Cardiac muscle cell (in vitro differentiated cells and primary cell): ENCODE measurements around the gene DIDO1. TPM values are rescaled to one million over a fixed set of nuclear protein-coding genes. Genes with fewer than 3 reads are reported as not detected.

Experiments used
- DNase-seq, 2 donors: peaks; one replicate each; pipeline versions ENCODE4 v3.0.0 to v3.0.0-alpha.2; 2010 to 2017; ENCODE audit warnings: low read depth in 1 of 2, low spot score in 1 of 2
- H3K27ac ChIP-seq: fragments of 200-600 bp; sonication (generic); 2 replicates; pipeline ENCODE4 v1.5.1; 2016
- H3K27me3 ChIP-seq: fragments of 200-600 bp; sonication (generic); 2 replicates; pipeline ENCODE4 v1.6.0; 2016; ENCODE audit warnings: control low read depth
- H3K36me3 ChIP-seq: fragments of 200-600 bp; sonication (generic); 2 replicates; pipeline ENCODE4 v1.5.1; 2016; ENCODE audit warnings: control low read depth
- H3K4me1 ChIP-seq: fragments of 200-600 bp; sonication (generic); 2 replicates; pipeline ENCODE4 v1.8.1; 2017; ENCODE audit warnings: low read depth, mild to moderate bottlenecking, mixed run types
- H3K4me3 ChIP-seq: fragments of 200-600 bp; sonication (generic); 2 replicates; pipeline ENCODE4 v1.5.1; 2016; ENCODE audit warnings: mild to moderate bottlenecking
- H3K9me3 ChIP-seq: fragments of 200-600 bp; sonication (generic); 2 replicates; pipeline ENCODE4 v1.5.1; 2017; ENCODE audit warnings: low read depth, mild to moderate bottlenecking, control low read depth
- CTCF ChIP-seq: IDR thresholded peaks from 2 replicates; pipeline ENCODE4 v1.5.1; 2012; ENCODE audit warnings: low read depth, mild to moderate bottlenecking, low read length
- polyA plus RNA-seq: library from polyadenylated mRNA; unstranded; fragments of >200 nt; fragmentation: Nextera tagmentation; extraction: Ambion mirVana; gene quantifications from 2 replicates; pipeline ENCODE4 v1.2.1, GENCODE V29; 2016
- total RNA-seq: library from RNA; depleted of rRNA; stranded (reverse); fragments of >200 nt; gene quantifications from 2 replicates; pipeline ENCODE4 v1.2.3, GENCODE V29; 2016

The DIDO1 gene
- total and polyA plus RNA-seq, 2 experiments from 2014 or later, result 28.3 to 69.2 TPM

DNA sequence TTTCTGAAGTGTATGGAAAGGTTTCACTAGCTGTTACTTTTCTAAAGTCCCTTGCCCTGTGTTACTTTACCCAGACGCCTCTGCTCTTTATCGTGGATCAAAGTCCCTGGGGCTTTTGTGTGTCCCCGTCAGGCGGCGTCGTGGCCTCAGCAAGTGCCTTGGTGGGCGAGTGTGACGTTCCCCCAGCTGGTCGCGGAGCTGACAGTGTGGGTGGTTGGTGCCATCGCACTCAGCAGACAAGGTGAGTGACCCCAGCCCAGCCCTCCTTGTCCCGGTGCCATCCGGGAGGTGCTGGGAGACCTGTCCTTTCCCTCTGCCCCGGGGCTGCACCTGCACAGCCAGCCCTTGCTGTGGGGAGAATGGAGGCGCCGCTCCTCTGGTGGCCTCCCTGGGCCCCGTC lies 37.4 kb downstream of the DIDO1 start:
- no peak for TF ChIP-seq CTCF
- no peaks in the 10 kb centered on the region for H3K27me3 ChIP-seq
- H3K4me3 ChIP-seq, result no peak overlapping the region
- no peak overlapping the region for H3K27ac ChIP-seq
- H3K9me3 ChIP-seq, result no peaks in the 10 kb centered on the region
- H3K36me3 ChIP-seq, result peaks cover 56% of the 10 kb centered on the region
- H3K4me1 ChIP-seq, result no peaks in the 10 kb centered on the region
- DNase-seq, result no peak

DNA sequence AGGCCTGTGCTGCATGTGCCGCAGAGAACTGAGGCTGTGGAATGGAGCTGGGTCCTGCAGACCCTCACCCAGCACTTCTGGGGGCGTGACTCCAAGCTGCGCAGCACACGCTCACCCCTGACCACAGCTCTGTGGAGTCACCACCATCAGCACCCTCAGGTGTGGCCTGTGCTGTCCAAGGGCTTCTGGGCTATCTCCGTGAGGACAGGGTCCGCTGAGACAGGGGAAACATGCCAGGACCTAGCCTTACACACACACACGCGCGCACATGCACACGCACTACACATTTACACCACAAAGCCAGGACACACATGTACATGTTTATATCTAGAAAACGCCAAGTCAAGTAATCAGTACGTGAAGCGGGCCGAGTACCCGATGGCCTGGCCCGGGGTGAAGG lies 37.9 kb downstream of the DIDO1 start:
- TF ChIP-seq CTCF, result no peak
- H3K36me3 ChIP-seq, result peaks cover 51% of the 10 kb centered on the region
- H3K4me3 ChIP-seq, result no peak overlapping the region
- H3K9me3 ChIP-seq, result no peaks in the 10 kb centered on the region
- H3K4me1 ChIP-seq, result no peaks in the 10 kb centered on the region
- H3K27ac ChIP-seq, result no peak overlapping the region
- no peaks in the 10 kb centered on the region for H3K27me3 ChIP-seq
- DNase-seq, result no peak

DNA sequence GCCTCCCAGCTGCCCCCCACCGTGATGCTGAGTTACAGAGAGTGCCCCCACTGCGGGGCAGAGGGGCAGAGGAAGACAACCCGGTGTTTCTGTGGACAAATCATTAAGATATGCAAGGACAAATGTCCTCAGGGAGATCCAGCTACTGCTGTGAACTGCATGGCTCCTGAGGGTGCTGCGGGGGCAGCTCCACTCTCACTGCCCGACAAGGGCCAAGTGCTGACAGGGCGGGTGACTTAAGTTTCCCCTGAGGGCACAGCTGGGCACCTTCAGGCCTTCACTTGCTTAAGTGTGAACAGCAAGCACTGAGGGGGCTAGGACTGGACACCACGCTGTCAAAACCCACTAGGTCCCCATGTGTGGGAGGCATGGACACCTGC lies 38.5 kb downstream of the DIDO1 start:
- no peak for DNase-seq
- H3K36me3 ChIP-seq, result peaks cover 46% of the 10 kb centered on the region
- TF ChIP-seq CTCF, result no peak
- H3K27ac ChIP-seq, result peak overlapping the region; percentile 63
- no peak overlapping the region for H3K4me3 ChIP-seq
- H3K4me1 ChIP-seq, result no peaks in the 10 kb centered on the region
- no peaks in the 10 kb centered on the region for H3K27me3 ChIP-seq
- no peaks in the 10 kb centered on the region for H3K9me3 ChIP-seq

DNA sequence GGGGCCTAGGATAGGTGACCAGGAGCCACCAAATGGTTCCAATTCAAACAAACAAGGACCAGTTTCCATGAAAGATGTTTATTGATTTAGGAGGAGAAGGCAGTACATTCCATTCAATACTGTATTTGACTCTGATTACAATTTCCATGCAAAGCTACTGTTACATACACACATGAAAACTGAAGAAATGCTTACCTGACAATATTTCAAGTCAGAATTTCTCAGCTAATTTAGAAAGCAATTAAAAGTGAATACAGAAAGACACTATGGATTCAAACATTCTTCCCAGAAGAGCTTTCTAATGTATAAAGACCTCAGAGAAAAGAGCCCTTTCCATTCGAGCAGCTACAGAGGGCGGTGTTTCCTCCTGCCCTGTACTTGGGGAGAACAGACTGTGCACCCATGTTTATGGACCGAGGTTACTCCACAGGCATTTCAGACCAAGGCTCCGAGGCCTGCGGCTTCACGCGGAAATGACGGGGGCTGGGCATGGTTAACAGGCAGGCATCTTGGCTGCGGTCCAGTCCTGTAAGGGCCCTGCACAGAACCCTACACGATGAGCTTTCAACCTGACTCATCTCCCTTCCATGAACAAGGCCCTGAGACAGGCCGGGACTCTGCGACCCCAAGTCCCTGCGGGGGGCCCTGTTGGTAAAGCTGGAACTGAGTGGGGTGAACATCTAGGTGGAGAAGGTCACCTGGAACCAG lies 39.0 kb downstream of the DIDO1 start:
- peak; percentile 8 for TF ChIP-seq CTCF
- Histone ChIP-seq H3K4me3 (no peak overlapping the region), H3K36me3 (peaks cover 40% of the 10 kb centered on the region), H3K27me3 (no peaks in the 10 kb centered on the region), H3K9me3 (no peaks in the 10 kb centered on the region), H3K4me1 (no peaks in the 10 kb centered on the region), H3K27ac (peak overlapping the region; percentile 63)
- DNase-seq, result peak; percentile 46 to 93

DNA sequence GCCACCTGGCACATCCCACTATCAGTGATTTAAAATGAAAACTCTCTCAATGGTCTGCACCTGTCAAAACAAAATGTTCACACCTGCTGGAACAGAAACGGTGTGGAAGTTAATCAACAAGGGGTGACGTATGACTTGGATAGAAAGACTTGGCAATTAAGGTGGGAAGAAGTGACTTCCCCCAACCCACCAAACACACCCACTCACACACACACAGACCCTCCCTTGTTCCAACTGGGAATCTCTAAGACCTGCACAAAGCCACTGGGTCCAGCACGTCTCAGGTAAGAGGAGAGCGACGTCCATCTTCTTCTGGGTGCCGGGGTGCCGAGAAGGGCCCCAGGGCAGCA lies 39.6 kb downstream of the DIDO1 start:
- Histone ChIP-seq H3K4me3 (no peak overlapping the region), H3K4me1 (no peaks in the 10 kb centered on the region), H3K27ac (no peak overlapping the region), H3K9me3 (no peaks in the 10 kb centered on the region), H3K36me3 (peaks cover 37% of the 10 kb centered on the region), H3K27me3 (no peaks in the 10 kb centered on the region)
- no peak for DNase-seq
- no peak for TF ChIP-seq CTCF
